Pulmonary artery endothelial cell (primary cell): ENCODE results near the gene SMIM14. TPM values are rescaled to one million over a fixed set of nuclear protein-coding genes. Genes with fewer than 3 reads are reported as not detected.
"Not testable (repeated sequence)": the region's sequence is repeated elsewhere in the genome, so short reads cannot be mapped to it uniquely, and the experiment has no call there.

ENCODE experiments used
- DNase-seq: peaks from one replicate; pipeline ENCODE4 v3.0.0-alpha.2; 2011; ENCODE audit warnings: low read depth, low spot score
- total RNA-seq: library from RNA; depleted of rRNA; stranded (reverse); fragments of >200 nt; gene quantifications from 2 replicates; pipeline ENCODE4 v1.2.3, GENCODE V29; 2014

SMIM14 gene
- 13.5 and 16.0 TPM in 2 replicates for total RNA-seq

DNA sequence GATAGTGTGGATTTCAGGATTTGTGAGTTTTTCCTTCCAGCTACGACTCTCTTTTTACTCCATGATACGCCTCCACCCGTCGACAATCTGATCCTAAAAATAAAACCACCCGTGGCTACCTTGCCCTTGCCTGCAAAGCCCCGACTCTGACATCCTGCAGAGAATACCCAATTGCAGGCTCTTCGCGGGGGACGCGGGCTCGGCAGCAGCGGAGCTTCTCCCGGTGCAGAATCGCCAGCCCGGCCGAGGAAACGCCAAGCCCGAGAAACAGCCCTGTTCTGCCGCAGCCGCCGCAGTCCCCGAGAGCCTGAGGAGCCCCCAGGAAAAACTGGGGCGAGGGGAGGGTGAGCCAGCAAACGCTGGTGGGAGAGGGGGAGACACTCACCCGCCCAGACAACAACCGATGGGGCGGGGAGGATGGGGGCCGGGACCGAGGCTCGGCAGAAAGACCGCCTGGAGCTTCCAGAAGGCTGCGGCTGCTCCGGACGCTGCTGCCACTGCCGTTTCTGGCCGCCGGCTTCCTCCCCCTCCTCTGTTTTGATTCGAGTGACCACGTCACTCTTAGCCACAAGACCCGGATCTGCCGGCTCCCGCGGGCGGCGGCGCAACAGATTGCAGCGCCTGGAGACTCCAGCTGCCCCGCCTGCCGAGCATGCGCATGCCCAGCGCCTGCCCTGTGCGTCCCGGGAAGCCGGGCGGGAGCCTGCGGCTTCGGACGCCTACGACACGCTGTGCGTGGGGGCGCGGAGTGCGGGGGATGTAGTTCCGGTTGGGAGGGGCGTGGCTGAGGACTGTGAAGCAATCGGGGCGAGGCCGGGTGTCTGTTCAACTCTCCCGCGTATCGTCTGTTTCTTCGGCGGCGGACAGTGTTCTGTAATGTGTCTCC, at the start of gene SMIM14:
Gene SMIM14 (minus strand): TSS at position 512 of the 886 bp plus-strand sequence. CDS start 33,720 bp downstream, outside the sequence.
- DNase-seq = peak; percentile 92

DNA sequence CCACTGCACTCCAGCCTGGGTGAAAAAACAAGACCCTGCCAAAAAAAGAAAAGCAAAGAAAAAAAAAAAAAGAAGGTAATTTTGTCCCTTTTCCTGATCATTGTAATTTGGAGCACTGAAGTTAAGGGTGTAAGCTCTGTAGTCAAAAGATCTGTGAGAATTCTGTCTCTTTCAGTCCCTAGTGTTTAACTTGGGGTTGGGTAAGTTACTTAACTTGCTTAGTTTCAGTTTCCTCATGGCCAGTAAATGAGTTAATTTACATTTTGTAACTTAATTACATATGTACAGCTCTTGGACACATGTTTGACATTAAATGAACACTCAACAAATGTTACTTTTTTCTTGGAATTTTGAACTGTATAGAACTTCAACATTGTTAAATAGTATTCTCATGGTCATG, 48.3 kb upstream of the SMIM14 start:
- DNase-seq = no peak

DNA sequence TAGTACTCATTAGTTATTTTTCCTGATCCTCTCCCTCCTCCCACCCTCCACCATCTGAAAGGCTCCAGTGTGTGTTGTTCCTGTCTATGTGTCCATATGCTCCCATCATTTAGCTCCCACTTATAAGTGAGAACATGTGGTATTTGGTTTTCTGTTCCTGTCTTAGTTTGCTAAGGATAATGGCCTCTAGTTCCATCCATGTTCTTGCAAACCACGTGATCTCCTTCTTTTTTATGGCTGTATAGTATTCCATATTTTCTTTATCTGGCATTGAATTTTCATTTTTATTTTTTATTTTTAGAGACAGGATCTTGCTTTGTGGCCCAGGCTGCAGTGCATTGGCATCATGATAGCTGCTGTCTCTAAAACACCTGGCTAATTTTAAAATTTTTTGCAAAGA, 47.3 kb upstream of the SMIM14 start:
- DNase-seq = no peak

DNA sequence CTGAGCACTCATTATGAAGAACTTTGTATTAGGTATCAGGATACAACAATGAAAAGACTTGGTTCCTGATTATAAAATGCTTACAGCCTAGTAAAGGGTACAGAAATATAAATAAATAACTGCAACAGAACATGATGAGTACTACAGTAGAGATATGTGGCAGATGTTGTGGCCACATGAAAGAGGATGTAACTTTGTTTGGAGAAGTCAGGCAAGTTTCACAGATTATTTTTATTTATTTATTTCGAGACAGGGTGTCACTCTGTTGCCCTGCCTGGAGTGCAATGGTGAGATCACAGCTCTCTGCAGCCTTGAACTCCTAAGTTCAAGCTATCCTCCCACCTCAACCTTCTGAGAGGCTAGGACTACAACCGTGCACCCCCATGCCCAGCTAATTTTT, 43.5 kb upstream of the SMIM14 start:
- DNase-seq = no peak

DNA sequence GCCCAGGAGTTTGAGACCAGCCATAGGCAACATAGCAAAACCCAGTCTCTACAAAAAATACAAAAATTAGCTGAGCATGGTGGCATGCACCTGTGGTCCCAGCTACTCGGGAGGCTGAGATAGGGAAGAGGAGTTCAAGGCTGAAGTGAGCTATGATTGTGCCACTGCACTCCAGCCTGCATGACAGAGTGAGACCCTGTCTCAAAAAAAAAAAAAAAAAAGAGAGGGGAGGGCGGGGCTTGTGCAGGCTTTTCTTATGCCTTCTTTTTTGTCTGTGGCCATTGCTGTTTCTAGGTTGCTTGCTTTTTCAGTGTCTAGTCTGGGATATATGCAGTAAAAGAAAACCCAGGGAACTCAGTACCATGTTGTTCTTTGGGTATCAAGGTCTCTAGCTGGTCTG, 42.3 kb upstream of the SMIM14 start:
- not testable (repeated sequence) for DNase-seq

DNA sequence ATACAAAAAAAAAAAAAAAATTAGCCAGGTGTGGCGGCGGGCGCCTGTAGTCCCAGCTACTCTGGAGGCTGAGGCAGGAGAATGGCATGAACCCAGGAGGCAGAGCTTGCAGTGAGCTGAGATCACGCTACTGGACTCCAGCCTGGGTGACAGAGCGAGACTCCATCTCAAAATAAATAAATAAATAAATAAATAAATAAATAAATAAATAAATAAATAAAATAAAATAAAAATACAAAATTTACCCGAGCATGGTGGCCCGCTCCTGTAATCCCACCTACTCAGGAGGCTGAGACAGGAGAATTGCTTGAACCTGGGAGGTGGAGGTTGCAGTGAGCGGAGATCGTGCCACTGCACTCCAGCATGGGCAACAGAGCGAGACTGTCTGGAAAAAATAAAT, 37.0 kb upstream of the SMIM14 start:
- not testable (repeated sequence) for DNase-seq

DNA sequence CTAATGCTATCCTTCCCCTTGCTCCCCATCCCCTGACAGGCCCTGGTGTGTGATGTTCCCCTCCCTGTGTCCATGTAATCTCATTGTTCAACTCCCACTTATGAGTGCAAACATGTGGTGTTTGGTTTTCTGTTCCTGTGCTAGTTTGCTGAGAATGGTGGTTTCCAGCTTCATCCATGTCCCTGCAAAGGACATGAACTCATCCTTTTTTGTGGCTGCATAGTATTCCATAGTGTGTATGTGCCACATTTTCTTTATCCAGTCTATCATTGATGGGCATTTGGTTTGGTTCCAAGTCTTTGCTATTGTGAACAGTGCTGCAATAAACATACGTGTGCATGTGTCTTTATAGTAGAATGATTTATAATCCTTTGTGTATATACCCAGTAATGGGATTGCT, 31.6 kb upstream of the SMIM14 start:
- not testable (repeated sequence) for DNase-seq

DNA sequence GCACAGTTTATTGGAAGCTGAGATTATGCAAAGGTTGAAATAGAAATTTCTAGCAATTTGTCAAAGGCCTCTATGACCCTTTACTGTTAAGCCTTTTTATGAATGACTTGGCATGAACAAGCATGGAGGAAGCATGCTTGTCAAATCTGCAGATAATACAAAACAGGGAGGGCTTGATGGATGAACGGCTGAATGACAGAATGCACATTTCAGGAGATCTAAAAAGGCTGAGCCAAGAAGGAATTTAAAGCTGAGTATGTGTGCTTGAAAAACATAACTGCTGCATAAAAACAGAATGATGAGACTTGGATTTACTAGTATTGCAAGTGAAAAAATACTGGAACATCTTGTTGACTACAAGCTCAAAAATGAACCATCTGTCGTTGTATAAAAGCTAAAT, 30.2 kb upstream of the SMIM14 start:
- DNase-seq = no peak

DNA sequence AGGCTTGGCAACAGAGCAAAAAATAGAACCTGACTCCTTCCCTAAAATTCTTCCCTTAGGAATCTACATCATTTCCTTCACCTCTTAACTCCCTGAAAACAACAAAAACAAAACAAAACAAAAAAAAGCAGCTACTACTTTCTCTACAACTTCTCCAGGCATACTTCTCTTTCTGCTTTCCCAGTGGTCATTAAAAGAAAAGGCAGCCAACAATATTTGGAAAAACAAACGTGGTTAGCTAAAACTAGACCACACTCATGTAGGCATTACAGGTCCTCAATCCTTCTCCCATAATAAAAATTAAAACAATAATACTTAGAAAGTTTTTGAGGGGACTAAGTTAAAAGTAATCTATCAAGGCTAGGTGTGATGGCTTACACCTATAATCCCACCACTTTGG, 29.0 kb upstream of the SMIM14 start:
- DNase-seq = no peak

DNA sequence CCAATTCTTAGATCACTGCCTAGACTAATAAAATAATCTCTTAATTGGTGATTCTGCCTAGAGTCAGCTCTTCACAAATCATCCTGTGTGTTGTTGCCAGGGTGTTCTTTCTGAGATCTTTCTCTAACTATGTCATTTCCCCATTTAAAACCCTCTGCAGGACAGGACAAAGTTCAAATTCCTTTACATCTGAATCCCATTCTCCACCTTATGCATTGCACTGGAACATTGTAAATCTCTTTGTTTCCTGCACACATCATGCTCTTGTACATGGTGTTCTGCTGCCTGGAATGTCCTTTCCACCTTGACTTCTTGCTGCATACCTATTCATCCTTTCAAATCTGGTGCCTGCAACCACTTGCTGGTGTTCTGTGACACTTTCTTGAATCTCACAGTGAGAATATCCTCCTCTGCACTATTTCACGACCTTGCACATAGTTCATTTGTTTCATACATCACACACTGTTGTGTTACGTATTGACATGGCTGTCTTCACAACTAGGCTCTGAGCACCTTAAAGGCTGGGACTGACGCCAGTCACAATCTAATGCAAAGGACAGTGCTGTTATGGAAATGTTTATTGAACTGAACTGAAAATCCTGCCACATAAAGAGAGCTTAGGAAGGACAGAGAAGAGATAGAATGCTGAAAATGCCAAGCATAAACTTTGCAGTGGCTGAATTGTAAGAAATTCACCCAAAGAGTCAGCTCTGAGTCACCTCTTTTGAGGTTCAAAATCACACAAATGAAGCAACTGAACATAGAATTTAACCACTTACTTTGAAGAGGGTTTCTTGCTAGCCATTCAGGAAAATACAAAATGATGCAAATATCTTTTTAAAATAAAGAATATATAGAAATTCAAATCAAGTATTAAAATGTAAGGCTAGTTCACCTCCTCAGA, 26.4 kb upstream of the SMIM14 start:
- no peak for DNase-seq

DNA sequence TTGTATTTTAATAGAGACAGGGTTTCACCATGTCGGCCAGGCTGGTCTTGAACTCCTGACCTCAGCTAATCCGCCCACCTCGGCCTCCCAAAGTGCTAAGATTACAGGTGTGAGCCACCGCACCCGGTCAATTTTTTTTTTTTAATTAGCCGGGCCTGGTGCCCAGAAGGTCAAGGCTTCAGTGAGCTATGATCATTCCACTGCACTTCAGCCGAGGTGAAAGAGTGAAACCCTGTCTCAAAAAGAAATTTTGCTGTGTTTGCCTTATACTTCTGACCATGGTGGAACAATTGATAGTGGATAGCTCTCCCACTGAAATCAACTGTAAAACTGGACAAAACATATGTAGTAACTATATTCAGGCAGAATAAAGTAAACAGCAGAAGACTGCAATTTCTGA, 24.0 kb upstream of the SMIM14 start:
- no peak for DNase-seq

DNA sequence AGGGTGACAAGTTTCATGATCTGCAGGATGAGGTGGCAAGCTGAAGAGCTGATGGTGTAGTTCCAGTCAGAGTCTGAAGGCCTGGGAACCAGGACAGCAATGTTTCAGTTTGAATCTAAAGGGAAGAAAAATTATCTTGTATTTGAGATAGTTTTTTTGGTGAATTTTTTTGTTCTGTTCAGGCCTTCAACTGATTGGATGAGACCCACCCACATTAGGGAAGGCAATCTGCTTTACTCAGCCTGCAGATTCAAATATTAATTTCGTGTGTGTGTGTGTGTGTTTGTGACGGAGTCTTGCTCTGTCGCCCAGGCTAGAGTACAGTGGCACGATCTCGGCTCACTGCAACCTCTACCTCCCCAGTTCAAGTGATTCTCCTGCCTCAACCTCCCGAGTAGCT, 22.1 kb upstream of the SMIM14 start:
- no peak for DNase-seq

DNA sequence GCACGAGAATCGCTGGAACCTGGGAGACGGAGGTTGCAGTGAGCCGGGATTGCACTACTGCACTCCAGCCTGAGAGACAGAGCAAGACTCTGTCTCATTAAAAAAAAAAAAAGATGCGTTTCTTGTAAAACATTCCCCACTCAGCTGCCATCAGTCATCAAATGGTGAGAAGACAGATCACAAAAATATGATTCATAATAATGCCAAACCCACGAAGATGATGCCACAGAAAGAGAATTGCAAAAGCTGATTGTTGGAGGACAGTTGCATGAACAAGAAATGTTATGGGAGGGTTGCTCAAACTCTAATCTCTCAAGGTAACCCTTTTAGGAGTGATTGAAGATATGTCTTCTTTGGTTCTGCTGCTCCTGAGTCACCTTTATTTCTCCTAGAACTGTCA, 21.4 kb upstream of the SMIM14 start:
- DNase-seq = no peak

DNA sequence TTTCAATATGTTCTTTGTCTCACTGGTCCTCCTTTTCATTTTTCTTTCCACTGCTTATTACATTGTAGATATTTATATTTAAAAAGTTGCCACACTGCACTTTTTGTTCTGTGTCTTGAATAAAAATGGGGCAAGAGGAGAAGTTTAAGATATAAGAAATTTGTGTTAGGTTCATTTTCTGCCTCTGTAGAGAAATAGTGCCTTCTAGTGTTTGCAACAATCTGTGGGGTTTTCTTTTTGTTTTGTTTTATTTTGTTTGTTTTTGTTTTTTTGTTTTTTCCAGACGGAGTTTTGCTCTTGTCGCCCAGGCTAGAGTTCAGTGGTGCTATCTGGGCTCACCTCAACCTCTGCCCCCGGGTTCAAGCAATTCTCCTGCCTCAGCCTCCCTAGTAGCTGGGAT, 20.1 kb upstream of the SMIM14 start:
- DNase-seq = no peak

DNA sequence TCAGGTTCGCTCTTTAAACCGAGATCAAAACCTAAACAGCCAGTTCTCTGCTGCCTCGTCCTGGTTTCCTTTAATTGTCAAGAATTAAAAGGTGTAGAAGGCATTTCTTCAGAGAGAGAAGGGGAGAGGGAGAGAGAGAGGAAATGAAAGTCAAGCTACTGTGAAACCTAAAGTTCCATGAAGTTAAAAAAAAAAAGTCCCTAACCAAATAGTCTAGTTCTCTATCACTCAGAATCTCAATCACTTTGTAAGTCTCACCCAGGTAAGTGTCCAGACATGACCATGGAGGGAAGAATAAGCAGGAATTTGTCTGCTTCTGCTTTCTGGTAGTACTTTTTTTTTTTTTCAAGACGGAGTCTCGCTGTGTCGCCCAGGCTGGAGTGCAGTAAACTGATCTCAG, 18.8 kb upstream of the SMIM14 start:
- no peak for DNase-seq

DNA sequence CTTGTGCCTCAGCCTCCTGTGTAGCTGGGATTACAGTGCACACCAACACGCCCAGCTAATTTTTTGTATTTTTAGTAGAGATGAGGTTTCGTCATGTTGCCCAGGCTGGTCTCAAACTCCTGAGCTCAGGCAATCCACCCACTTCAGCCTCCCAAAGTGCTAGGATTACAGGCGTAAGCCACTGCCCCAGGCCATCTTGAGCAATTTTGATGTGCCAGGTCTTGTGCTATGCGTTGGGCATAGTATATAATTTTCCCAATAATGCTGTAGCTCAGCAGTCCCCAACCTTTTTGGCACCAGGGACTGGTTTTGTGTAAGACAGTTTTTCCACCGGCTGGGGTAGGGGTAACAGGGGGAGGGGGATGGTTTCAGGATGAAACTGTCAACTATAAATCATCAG, 18.0 kb upstream of the SMIM14 start:
- not testable (repeated sequence) for DNase-seq

DNA sequence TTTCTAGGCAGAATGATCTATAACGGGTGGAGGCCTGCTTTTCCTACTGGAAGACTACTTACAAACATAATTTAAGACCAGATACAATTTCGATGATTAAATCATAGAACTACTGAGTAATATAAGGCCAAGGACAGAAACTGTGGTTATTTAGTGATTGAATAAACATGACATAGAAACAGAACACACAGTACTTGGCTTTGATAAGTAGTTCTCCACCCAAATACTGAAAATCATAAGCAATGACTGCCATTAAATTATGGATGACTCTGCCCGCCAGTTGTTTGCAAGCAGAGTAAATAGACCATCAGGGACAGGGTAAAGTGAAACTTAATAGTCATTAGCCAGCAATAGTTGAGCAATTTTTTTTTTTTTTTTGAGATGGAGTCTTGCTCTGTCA, 17.2 kb upstream of the SMIM14 start:
- DNase-seq = no peak

DNA sequence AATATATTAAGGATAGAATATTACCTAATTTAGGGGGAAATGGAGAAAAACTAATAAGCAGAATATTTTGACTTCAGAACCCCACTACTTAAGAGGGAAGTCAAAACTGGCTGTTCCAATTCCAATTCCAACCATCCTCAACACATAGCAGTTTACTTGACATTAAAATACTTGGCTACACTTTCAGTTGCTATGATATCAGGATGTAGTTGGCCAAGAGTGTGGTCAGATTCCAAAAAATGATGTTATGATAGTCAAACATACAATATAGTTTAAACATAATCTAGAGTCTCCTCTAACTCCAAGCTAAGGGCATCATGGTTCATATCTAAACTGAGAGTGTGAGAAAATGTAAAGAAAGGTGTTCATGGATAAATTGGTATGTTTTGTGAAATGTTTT, 16.5 kb upstream of the SMIM14 start:
- DNase-seq = no peak

DNA sequence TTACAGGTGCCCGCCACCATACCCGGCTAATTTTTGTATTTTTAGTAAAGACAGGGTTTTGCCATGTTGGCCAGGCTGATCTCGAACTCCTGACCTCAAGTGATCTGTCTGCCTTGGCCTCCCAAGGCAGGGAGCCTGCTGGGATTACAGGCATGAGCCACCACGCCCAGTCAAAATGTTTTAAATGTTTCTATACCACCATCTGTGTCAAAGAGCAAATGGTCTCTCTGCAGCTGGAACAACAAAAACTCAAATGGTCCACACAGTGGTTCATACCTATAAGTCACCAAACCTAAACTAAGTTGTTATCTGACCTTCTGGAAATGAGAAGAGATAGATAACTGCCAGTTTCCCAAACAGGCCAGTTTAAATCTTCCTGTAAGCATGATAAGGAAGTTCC, 12.9 kb upstream of the SMIM14 start:
- not testable (repeated sequence) for DNase-seq

DNA sequence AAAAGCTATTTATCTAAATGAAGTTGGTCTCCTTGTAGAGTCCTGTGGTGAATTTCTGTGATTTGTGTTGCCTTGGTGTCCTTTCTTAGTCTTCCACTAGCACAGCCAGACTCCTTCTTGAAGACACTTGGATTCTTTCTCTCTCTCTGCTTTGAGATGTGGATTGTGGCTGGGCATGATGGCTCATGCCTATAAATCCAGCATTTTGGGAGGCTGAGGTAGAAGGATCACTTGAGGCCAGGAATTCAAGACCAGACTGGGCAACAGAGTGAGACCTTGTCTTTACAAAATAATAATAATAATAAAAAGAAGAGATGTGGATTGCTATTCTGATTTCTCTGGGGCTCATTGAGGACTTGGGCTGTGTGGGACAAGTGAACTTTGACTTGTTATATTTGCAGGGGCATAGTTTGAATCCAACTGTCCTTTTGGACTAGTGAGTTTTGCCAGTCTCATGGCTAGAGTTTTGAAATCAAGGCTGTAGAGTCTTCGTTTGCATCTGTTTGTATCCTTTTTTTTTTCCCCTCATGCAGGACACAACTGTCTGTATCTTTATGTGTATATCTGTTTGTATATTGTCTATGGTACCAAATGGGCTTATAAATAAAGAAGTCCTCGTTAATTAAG, 11.1 kb upstream of the SMIM14 start:
- DNase-seq = no peak

DNA sequence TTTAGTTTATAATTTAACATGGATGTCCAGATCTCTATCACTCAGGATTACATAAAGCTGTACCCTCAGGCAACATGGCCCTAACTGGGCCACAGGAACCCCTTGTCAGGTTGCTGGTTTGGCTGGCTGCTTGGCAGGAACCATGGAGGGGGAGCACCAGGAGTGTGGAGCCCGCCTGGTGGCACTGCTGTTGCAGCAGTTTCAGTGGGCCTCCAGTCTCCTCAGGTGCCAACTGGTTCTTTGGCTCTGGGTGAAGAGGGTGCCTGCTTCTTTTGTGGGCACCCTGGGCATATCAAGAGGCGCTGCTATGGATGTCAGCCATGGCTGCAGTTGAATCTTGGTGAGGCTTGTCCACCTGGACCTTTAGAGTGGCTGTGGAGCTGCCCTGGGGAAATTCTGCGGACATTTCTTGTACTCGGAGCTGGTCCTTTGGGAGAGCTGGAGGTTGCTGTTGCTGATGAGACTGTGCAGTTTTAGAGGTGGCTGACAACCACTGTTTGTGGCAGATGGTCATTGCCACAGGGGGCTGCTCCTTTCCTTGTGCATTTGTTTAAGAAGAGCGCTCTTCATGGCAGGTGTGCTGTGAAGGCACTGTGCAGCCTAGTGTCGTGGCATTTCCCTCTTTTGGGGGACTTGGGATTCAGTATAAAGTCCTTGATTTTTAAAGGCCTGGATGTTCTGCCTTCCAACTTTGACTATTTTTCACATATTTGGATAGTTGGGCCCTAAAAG, 10.3 kb upstream of the SMIM14 start:
- DNase-seq = no peak
